GM06990 (cell line): ENCODE results near the gene H6PD.

Experiments
- DNase-seq: peaks from one replicate; pipeline ENCODE4 v3.0.0-alpha.2; 2011; ENCODE audit not compliant: insufficient read length; ENCODE audit errors: extremely low read depth
- H3K27me3 ChIP-seq: replicated peaks from 2 replicates; pipeline ENCODE4 v1.6.0; 2011; ENCODE audit warnings: low read length; ENCODE audit not compliant: control insufficient read depth, insufficient read depth
- H3K36me3 ChIP-seq: 2 replicates; pipeline ENCODE4 v1.5.1; 2011; ENCODE audit warnings: low read length; ENCODE audit not compliant: control insufficient read depth, insufficient read depth
- H3K4me3 ChIP-seq: replicated peaks from 2 replicates; pipeline ENCODE4 v1.5.1; 2011; ENCODE audit warnings: low read depth, mild to moderate bottlenecking, control low read depth, low read length
- CTCF ChIP-seq: IDR thresholded peaks from 2 replicates; pipeline ENCODE4 v1.5.1; 2011; ENCODE audit warnings: low read length, control low read depth, mild to moderate bottlenecking, inconsistent platforms; ENCODE audit not compliant: insufficient read depth, poor library complexity, severe bottlenecking

H6PD gene

GRCh38 chr1:9224664-9225410 is 9.7 kb upstream of the H6PD start:
- no peak overlapping the region for H3K4me3 ChIP-seq
- no peaks in the 10 kb centered on the region for H3K27me3 ChIP-seq
- DNase-seq = no peak
- TF ChIP-seq CTCF = no peak
- no peaks in the 10 kb centered on the region for H3K36me3 ChIP-seq

GRCh38 chr1:9225411-9225785 is 9.2 kb upstream of the H6PD start:
- TF ChIP-seq CTCF = no peak
- no peaks in the 10 kb centered on the region for H3K36me3 ChIP-seq
- H3K4me3 ChIP-seq = no peak overlapping the region
- no peaks in the 10 kb centered on the region for H3K27me3 ChIP-seq
- no peak for DNase-seq

- no peaks in the 10 kb centered on the region for H3K36me3 ChIP-seq
- H3K4me3 ChIP-seq = no peak overlapping the region
- no peak for TF ChIP-seq CTCF
- no peaks in the 10 kb centered on the region for H3K27me3 ChIP-seq
- no peak for DNase-seq
Measured at GRCh38 chr1:9228609-9229008, 6.0 kb upstream of the H6PD start.

- H3K27me3 ChIP-seq = no peaks in the 10 kb centered on the region
- no peak overlapping the region for H3K4me3 ChIP-seq
- DNase-seq = no peak
- H3K36me3 ChIP-seq = no peaks in the 10 kb centered on the region
- TF ChIP-seq CTCF = no peak
Measured at GRCh38 chr1:9229549-9229948, 5.0 kb upstream of the H6PD start.

GRCh38 chr1:9230869-9231533 is 3.6 kb upstream of the H6PD start:
- no peaks in the 10 kb centered on the region for H3K36me3 ChIP-seq
- no peak for DNase-seq
- no peak for TF ChIP-seq CTCF
- no peak overlapping the region for H3K4me3 ChIP-seq
- H3K27me3 ChIP-seq = no peaks in the 10 kb centered on the region
